Endometrium (tissue), 2 donors: ENCODE data around the gene RAB40C.

Experiments used
- FAIRE-seq: peaks from 2 replicates; lab custom pipeline; 2012; peaks lifted over from hg19 to GRCh38; lab: Jason Lieb, UNC
- donor health status: control.
- donor health status: control.

RAB40C gene

GRCh38 chr16:632486-633335 lies 42.8 kb downstream of the RAB40C start:
- no peak for FAIRE-seq

GRCh38 chr16:633336-634050 lies 43.6 kb downstream of the RAB40C start:
- FAIRE-seq = no peak

GRCh38 chr16:634051-634670 lies 44.3 kb downstream of the RAB40C start:
- no peak for FAIRE-seq

- FAIRE-seq = no peak
These were observed 45.1 kb downstream of the RAB40C start for GRCh38 chr16:634996-635395.

GRCh38 chr16:635573-636205 lies 45.8 kb downstream of the RAB40C start:
- no peak for FAIRE-seq

- FAIRE-seq = no peak
These were observed 46.6 kb downstream of the RAB40C start, which contains the start of gene METTL26 for GRCh38 chr16:636206-637080. METTL26 (minus strand) TSS chr16:636305; CDS start chr16:636290, 15 bp downstream.

- FAIRE-seq = no peak
These were observed 47.5 kb downstream of the RAB40C start for GRCh38 chr16:637081-638018.

- no peak for FAIRE-seq
These were observed 48.2 kb downstream of the RAB40C start for GRCh38 chr16:638034-638543.

- FAIRE-seq = no peak
These were observed 49.0 kb downstream of the RAB40C start for GRCh38 chr16:638836-639235.

GRCh38 chr16:640614-641013 lies 50.7 kb downstream of the RAB40C start:
- FAIRE-seq = no peak

GRCh38 chr16:641326-642188 lies 51.7 kb downstream of the RAB40C start, which contains the start of gene MCRIP2:
MCRIP2 (plus strand) TSS chr16:641828; CDS start chr16:641992, 164 bp downstream.
- no peak for FAIRE-seq

- FAIRE-seq = no peak
These were observed 52.6 kb downstream of the RAB40C start for GRCh38 chr16:642189-643049.

- no peak for FAIRE-seq
These were observed 53.1 kb downstream of the RAB40C start for GRCh38 chr16:643050-643368.

GRCh38 chr16:644556-644955 lies 54.7 kb downstream of the RAB40C start:
- FAIRE-seq = no peak

- no peak for FAIRE-seq
These were observed 56.2 kb downstream of the RAB40C start for GRCh38 chr16:645852-646678.

- no peak for FAIRE-seq
These were observed 56.9 kb downstream of the RAB40C start for GRCh38 chr16:646679-647172.
